ENCODE data around the gene HSPA1A.

HSPA1A gene

GRCh38 chr6:31815025-31815838 is at the start of gene HSPA1A, which contains the start of gene HSPA1L:
HSPA1A (plus strand) TSS chr6:31815543; CDS start chr6:31815757, 214 bp downstream.
HSPA1L (minus strand) TSS chr6:31815283; CDS start chr6:31811972, 3,311 bp downstream.
- DNase-seq (ENCODE audit: low read depth), result peak; percentile 95

- DNase-seq (ENCODE audit: low read depth), result no peak
Measured at GRCh38 chr6:31765559-31765909, 49.8 kb upstream of the HSPA1A start.

DNA sequence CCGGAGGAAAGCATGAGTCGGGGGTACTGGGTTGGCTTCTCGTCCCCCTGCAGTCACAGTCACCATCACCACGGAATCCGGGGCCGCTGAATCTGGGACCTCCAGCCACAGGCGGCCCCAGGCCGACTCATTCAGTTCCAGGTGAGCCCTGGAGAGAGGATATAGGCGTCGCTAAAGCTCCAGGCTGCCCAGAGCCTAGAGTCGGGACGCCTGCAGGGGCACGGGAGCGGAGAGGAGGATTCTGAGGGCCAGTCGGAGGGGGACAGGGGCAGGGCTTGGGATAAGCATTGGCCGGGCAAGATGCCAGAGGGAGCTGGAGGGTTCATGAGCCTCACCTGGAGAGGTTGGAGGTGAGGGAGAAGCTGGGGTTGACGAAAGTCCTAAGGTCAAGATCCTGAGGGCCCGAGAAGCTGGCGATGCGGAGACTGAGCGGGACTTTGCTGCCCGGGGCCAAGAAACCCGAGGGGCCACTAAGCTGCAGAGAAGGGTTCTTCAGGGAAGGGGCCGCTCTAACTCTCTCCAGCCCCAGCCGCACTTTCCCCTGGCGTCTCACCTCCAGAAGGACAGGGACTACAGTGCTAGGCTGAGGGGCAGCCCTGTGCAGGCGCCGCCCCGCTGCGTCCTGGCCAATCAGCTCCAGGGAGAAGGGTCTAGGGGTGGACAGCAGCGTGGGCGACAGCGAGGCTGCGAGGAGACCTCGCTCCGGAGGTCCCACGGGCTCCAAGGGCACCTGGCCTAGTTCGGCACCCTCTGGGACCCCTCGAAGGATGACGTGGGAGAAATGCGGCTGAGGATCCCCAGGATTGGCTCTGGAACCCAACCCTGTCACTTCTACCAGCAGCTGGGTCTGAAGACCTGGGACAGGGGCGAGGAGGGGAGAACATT is 49.2 kb upstream of the HSPA1A start:
- DNase-seq (ENCODE audit: low read depth), result no peak

- no peak for DNase-seq (ENCODE audit: low read depth)
Measured at GRCh38 chr6:31767096-31767645, 48.2 kb upstream of the HSPA1A start.

DNA sequence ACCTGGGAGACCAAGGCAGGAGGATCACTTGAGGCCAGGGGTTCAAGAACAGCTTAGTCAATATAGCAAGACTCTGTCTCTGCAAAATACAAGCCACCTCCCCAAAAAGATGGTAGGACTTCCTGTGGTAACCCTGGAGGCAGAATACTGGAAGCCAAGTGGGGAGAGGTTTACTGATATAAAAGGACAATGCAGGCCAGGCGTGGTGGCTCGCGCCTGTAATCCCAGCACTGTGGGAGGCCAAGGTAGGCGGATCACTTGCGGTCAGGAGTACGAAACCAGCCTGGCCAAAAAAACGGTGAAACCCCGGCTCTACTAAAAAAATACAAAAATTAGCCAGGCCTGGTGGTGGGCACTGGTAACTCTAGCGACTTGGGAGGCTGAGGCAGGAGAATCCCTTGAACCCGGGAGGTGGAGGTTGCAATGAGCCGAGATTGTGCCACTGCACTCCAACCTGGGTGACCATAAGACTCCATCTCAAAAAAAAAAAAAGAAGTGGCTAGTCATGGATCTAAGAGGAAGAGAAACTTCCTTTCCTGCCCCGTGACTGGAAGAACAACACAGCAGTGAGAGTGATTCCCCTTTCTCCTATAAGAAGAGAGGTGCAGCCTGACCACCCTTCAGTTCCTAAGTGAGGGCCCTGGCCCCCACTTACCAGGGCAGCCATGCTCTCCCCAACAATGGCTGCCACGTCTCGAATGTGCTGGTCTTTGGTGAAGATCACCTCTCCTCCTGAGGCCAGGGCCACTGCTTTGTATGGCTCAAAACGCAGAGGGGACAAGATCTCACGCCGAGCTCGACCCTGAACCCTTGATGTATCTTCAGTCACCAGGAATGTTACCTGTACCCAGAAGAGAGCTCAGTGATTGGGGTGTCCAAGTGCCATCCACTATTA is 46.7 kb upstream of the HSPA1A start:
- no peak for DNase-seq (ENCODE audit: low read depth)

- DNase-seq (ENCODE audit: low read depth), result no peak
Measured at GRCh38 chr6:31769684-31770371, 45.5 kb upstream of the HSPA1A start.

DNA sequence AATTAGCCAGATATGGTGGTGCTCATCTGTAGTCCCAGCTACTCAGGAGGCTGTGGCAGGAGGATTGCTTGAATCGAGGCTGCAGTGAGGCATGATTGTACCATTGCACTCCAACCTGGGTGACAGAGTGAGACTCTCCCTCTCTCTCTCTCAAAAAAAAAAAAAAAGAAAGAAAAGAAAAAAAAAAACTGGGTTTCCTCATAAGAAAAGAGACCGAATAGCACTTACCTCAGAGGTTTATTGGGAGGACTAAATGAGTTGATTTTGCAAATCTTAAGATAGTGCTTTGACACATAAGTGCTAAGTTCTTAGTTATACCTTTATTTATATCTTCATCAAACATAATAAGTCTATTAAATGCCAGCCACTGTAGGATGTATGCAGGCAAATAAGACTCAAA is 44.5 kb upstream of the HSPA1A start:
- no peak for DNase-seq (ENCODE audit: low read depth)

GRCh38 chr6:31771992-31772358 is 43.4 kb upstream of the HSPA1A start:
- DNase-seq (ENCODE audit: low read depth), result no peak

DNA sequence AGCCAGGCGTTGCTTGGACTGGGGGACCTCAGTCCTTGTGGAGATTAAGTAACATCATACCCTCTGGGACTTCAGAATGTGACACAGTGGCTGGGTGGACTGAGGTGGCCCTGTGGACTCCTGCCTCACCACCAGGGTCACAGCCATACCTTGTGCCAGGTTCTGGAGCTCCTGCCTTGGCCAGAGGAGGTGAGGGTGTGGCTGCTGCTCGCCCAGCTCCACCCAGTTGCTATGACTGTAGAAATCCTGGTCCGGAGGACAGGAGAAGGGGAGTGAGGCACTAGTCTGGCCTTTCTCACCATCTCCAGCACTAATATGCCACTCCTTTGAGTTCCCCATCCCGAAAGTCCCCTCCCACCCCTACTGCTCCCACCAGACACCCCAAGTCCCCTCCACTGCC is 40.2 kb upstream of the HSPA1A start:
- no peak for DNase-seq (ENCODE audit: low read depth)

DNA sequence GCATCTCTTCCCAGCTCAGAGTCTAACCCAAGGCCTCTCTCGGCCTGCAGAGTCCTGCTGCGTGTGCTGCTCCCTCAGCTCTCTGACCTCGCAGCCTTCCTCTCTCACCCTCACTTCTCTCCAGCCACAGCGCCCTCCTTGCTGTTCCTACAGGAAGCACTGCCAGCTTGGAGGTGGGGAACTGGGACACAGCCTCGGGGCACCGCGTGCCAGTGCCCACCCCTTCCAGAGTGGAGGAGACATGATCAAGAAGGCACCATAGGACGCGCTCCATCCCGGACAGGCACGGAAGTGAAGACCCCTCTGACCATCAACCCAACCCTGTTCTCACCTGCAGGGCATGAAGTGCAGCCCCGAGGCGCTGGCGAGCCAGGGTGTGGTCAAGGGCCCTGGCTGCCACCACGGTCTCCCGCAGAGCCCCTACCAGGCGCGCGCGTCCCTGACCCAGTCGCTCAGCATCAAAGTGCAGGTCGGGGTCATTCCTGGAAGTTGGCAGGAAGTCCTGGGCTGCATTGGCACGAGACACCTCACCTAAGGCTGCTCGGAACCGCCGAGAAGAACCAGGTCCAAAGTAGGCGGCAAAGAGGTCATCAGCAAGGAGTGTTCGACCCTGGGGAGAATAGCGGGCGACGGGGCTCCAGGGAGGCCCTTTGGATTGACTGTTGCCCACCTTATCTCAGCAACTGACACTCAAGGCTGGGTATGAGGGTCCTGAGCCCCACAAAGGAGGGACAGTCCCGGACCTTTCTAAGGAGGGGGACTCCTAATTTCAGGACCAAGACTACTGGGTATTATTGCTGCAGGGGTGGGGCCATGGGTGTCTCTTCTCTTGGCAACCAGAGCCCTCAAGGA is 39.5 kb upstream of the HSPA1A start:
- DNase-seq (ENCODE audit: low read depth), result no peak

DNA sequence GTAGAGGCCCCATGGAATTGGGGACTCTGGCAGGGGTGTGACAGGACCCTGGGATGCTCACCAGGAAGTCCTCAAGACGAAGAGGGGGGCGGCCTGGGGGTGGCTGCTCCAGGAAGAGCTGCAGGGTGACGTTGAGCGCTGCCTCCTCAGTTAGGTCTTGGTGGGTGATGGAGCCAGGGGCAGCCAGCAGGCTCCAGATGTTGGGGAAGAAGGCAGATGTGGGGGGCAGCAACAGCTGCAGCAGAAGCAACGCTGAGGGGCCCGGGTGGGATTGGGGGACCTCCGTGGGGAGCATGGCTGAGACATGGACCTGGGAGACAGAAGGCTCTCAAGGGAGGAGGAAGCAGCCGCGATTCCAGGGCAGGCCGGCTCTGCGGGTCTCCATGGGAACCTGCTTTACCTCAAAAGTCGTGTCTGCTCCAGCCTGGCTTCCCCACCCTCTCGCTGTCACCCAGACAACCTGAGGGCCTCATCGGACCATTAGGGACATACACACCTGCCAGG is 38.8 kb upstream of the HSPA1A start:
- no peak for DNase-seq (ENCODE audit: low read depth)

- peak; percentile 28 for DNase-seq (ENCODE audit: low read depth)
Measured at GRCh38 chr6:31776989-31777666, 38.2 kb upstream of the HSPA1A start, which contains the start of gene VWA7. VWA7 (minus strand) TSS chr6:31777328; CDS start chr6:31776779, 549 bp downstream.

- DNase-seq (ENCODE audit: low read depth), result no peak
Measured at GRCh38 chr6:31777667-31778050, 37.7 kb upstream of the HSPA1A start.

- no peak for DNase-seq (ENCODE audit: low read depth)
Measured at GRCh38 chr6:31778193-31778592, 37.1 kb upstream of the HSPA1A start.

DNA sequence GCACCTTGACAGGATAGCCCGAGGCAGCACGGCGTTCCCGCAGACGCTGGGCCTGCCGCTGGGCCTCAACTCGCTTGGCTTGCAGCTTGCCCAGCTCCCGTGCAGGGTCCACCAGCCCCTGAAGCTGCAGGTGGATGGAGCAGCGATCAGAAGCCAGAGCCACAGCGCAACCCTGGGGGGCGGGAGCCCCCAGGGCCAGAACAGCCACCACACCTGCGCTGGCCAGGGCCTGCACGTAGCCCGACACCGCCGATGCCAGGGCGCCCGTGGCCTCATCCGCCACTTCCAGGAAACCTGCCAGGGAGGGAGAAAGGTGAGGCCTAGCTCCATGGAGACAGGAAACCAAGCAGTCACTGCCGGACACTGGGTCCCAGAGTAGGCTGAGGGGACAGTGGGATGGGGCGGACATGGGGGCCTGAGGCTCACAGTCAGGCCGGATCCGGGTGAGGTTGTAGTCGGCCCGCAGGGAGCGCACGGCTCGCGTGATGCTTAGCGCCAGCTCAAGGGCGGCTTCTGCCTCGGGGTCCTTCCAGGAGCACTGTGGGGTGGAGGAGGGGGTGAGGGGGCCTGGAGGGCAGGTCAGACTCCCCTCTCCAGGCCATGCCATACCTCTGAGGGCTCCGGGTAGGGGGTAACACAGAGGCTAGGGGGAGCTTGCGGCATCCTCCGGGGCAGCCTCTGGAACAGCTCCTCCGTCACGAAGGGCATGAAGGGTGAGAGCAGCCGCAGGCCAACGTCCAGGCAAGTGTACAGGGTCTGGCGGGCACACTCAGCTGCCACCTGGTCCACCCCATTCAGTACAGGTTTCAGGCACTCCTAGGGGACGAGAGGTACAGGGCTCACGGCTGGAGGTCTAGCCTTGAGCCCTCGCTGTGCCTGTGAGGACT is 36.1 kb upstream of the HSPA1A start:
- DNase-seq (ENCODE audit: low read depth), result no peak

GRCh38 chr6:31779908-31780307 is 35.4 kb upstream of the HSPA1A start:
- no peak for DNase-seq (ENCODE audit: low read depth)

- DNase-seq (ENCODE audit: low read depth), result no peak
Measured at GRCh38 chr6:31780507-31781243, 34.7 kb upstream of the HSPA1A start.

All from stromal cell of bone marrow (primary cell).